GM18873 (cell line): ENCODE measurements around the gene XCL1.

Experiments used
- ATAC-seq: cut with Tn5 transposase; IDR thresholded peaks from one replicate; pipeline ENCODE4 v1.9.1; 2021; ENCODE audit warnings: mild to moderate bottlenecking, moderate library complexity, moderate number of reproducible peaks; ENCODE audit not compliant: unreplicated experiment, low FRiP score

The XCL1 gene

DNA sequence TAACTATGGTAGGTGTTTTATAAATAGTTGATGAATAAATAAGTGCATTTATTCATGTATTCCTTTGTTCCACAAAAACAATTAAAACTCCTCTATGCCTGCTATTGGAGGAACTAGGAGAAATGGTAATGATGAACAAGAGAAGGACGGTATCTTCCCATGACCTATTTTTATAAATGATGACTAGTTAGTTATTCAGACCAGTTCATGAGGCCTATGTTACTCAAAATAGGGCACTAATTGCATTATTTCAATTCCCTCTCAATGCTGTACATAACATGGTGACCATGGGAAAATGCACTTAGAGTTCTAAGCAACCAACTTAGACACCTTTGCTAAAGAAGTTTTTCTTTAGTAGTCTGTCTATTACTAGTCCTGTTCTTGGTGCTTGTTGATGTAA is 53.1 kb downstream of the XCL1 start:
- ATAC-seq: no peak
